Measurements from ENCODE around the gene TRIO.

DNA sequence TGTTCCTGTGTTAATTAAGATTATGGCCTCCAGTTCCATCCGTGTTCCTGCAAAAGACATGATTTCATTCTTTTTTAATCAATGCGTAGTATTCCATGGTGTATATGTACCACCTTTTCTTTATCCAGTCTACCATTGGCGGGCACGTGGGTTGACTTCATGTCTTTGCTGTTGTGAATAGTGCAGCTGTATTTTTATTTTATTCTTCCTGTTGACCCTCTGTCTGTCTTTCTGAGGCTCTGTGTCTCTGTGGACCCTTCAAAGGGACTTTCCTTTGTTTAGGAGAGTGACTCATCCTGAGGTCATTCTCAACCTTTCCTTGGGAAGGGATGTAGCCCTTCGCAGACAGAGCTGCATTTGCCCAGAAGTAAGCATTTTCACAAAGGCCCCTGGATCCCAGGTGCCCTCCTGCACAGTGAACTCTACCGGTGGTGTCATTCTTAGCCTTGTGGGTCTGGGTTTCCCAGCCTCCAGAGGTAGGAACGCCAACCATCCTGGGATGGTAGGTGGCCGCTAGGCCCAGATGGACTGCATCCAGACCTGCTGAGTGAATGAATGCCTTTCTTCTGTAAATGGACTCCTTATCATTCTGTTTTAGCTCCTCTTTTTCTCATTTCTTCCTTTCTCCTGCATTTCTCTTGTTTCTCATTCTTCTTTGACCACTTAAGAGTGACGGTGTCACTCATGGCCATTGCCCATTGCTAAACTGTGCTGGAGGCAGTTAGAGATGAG, 22.4 kb downstream of the TRIO start:
- TF ChIP-seq, protein P1, sequence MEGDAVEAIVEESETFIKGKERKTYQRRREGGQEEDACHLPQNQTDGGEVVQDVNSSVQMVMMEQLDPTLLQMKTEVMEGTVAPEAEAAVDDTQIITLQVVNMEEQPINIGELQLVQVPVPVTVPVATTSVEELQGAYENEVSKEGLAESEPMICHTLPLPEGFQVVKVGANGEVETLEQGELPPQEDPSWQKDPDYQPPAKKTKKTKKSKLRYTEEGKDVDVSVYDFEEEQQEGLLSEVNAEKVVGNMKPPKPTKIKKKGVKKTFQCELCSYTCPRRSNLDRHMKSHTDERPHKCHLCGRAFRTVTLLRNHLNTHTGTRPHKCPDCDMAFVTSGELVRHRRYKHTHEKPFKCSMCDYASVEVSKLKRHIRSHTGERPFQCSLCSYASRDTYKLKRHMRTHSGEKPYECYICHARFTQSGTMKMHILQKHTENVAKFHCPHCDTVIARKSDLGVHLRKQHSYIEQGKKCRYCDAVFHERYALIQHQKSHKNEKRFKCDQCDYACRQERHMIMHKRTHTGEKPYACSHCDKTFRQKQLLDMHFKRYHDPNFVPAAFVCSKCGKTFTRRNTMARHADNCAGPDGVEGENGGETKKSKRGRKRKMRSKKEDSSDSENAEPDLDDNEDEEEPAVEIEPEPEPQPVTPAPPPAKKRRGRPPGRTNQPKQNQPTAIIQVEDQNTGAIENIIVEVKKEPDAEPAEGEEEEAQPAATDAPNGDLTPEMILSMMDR (IDR thresholded peaks at IDR 0.05): no peak
- no peak for TF ChIP-seq POLR2A (IDR thresholded peaks at IDR 0.05)
